NCI-H2171 (cell line): ENCODE data around the gene ZNF326.
"Not testable (repeated sequence)": the region's sequence is repeated elsewhere in the genome, so short reads cannot be mapped to it uniquely, and the experiment has no call there.

Source experiments
- DNase-seq: peaks from one replicate; lab custom pipeline; 2025; lab: John Stamatoyannopoulos, UW

The ZNF326 gene

DNA sequence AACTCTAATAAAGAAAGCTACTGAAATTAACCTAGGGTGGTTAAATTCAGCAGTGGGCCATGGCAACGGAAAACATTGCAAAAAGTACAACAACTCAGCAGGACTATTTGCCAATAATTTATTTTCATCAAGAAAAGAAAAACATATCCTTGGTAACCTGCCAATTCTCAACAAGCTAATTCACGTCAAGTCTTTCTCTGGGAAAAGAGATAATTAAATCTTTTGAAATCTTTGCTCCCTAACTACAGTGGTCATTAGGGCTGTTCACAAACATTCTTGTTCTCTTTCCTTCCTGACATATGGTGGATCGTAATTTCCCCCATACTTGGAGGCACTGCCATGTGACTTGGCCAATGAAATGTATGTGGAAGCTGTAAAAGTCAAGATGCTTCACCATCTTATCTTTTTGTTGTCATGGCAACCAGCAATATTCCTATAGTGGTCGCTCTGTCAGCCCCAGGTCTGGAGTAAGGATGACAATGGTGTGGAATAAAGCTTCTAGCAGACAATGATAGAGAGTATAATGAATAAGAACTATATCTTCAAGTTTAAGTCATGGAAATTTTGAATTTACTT, 29.6 kb upstream of the ZNF326 start:
- no peak for DNase-seq

DNA sequence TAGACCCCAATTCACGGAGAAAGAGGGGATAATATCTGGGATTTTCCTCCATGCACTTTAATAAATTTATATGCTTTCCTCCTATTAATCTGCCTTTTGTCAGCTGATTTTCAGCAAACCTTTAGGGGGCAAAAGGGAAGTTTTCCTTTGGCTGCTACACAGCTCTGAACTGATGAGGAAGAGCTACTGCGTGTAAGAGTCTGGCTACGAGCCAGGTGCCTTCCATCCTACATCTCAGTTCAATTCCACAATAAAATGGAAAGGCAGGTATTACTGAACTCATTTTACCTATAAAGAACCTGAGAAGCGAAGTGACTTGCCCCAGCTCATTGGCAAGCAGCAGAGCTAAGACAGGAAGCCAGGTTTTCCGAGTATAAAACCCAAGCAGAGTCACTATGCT, 28.3 kb upstream of the ZNF326 start:
- no peak for DNase-seq

DNA sequence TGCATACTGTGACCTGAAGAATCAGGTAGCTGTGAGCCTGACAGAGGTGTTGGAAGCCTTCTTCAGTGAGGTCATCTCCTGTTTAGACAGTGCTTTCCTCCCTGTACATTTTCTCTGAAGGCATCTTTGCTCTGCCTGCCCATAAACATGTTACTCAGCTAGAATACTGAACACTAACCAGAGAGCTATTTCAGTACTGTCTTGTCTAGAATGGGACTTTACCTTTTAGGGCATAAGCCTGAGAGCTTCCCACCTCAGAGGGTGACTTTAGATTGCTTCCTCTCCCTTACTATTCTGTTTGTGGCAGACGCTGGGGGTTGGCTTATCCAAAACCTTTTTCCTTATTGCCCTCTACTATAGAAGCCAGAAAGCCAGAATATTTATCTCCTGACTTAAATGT, 23.3 kb upstream of the ZNF326 start:
- no peak for DNase-seq

DNA sequence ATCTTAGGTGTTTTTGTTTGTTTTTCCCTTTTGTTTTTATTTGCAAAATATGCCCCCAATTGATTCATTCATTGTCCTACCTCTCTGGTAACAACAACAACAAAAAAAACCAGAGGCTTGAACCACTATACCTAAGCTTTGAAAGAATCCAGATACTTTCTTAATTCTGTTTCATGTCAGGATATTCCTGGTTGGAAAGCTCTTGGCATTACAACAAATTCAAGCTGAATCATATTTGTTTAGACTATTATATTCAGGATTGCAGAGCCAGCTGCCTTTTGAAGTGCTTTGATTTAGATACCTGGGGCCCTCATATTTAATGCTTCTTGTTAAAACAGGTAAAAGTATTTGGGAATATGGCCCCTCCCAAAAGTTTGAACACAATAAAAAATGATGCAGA, 22.9 kb upstream of the ZNF326 start:
- DNase-seq: no peak

DNA sequence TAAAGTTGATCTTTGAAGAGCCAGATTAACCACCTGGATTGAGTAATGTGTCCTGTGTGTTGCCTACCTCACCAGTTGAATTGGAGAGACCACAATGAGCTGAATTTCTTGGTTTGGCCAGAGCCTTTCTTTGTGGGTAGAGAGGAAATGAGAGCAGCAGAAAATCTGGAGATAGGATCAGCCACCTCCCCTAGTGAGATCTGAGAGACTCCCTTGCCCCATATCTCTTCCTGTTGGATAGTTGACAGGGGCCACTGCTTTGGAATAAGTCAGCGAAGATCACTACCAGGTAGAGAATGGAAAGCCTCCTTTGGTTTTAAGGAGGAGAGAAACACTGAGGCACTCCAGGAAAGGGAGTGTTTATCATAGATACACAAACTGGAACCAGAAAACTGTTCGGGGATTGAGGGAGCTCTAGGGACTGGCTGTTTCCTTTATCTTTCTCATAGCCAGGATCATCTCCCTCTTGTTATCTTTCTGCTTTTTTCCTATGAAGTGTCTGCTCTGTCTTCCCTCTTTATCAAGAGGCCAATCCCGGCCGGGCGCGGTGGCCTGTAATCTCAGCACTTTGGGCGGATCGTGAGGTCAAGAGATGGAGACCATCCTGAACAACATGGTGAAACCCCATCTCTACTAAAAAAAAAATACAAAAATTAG, 21.3 kb upstream of the ZNF326 start:
- no peak for DNase-seq

DNA sequence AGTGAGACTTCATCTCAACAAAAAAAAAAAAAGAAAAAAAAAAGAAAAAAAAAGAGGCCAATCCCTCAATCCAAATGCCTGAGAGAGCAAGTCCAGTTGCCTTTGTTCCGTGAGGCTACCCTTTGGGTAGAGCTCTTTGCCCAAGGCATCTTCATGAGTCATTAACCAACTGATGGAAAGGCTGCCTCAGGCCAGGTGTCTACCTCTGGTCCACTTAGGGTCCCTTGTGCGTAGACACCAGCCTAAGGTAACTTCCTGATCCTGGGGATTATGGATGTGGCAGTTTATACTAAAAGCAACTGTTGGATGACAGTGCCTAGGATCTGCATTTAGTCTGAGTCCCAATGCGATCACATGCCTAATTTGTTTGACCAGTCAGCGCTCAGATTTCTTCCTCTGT, 20.7 kb upstream of the ZNF326 start:
- DNase-seq: no peak

DNA sequence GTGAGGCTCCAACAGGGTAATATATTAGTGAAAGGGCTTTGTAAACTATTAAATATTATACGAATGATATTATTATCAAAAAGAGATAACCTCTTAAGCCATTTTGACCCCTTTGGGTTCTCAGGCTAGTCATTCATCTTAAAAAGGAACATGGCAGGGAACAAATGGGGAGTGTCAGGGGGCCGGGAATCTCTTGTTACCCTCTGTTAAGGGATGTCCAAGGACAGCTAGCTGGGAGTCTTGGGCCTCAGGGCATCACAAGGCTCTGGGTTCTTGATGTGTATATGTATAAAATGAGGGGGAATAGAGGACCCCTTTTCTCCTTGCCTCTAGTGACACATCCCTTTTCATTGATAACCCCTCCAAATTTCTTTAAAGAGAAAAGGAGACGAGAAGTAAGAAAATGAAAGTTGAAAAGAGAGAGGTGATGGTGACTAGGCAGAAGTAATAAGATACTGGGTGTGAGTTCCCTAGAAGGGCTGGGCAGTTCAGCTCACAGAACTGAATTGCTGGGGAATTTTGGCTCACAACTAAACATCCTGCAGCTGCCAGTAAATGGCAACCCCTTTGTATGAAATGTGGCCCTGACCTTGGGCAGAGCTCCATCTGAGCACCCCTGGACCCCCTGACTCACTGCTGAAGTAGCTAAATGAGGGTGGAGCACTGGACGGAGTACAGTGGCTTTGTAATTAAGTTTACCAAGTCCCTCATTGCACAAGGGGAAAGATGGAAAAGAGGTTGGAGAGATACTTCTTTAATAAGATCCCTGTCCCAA, 20.0 kb upstream of the ZNF326 start:
- DNase-seq: no peak

DNA sequence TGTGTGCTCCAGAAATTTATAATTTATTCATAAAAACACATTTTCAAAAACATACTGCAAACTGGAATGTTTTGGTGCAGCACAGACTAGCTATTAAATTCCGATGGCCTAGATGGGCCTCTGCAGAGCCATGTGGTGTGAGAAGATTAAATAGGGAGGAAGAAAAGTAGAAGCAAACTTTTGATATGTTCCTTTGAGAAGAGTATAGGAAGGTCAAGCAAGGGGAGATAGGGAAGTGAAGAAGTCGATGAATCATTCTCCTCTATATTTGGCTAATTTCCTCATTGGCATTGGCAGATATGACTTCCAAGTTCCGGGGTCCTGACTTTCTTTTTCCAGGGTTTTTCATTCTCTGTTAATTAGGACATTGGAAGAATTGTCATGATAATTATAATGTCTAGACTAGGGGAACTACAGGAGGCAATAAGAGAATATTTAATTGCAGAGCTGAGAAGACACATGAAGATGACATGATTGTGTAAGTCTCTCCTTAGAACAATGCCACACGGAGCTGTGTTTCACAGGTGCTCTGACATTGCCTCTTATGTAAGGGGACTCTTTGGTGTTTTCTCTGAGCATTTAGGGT, 19.3 kb upstream of the ZNF326 start:
- DNase-seq: no peak

DNA sequence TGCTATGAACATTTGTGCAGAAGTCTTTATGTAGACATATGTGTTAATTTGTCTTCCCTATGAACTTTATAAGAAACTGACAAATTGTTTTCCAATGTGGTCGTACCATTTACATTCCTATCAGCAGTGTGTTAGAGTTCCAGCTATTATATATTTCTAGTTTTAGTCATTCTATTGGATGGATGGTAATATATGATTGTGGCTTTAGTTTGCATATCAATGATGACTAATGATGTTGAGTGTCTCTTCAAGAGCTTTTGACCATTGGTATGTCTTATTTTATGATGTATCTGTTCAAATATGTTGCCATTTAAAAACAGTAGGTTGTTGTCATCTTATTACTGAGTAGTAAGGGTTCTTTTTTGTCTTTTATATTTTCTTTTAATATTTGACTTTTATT, 16.2 kb upstream of the ZNF326 start:
- DNase-seq: no peak

DNA sequence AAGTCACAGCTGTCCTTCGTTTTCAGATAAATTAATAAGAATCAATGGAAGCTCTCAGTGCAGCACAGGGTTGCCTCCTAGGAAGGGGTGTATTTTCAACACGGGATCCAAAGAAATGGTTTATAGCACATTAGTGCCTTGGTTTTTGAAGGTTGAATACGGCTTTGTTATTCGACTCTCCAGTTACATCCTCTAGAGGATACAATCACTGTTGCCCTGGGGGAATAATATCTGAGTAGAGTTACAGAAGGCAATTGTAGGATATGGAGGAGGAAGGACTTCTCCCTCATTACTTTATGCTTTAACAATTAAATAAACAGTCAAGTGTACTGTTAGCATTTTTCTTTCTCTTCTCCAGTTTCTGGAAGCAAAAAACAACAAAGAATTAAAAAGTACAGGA, 14.3 kb upstream of the ZNF326 start:
- DNase-seq: peak; percentile 80

DNA sequence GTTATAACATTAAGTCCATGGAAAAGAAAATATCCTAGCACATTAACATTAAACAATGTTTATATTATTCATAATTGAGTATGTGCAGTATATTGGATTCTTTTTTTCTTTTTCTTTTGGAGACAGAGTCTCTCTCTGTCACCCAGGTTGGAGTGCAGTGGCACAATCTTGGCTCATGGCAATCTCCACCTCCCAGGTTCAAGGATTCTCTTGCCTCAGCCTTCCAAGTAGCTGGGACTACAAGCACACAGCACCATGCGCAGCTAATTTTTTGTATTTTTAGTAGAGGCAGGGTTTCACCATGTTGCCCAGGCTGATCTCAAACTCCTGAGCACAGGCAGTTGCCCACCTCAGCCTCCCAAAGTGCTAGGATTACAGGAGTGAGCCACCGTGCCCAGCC, 12.1 kb upstream of the ZNF326 start:
- not testable (repeated sequence) for DNase-seq

DNA sequence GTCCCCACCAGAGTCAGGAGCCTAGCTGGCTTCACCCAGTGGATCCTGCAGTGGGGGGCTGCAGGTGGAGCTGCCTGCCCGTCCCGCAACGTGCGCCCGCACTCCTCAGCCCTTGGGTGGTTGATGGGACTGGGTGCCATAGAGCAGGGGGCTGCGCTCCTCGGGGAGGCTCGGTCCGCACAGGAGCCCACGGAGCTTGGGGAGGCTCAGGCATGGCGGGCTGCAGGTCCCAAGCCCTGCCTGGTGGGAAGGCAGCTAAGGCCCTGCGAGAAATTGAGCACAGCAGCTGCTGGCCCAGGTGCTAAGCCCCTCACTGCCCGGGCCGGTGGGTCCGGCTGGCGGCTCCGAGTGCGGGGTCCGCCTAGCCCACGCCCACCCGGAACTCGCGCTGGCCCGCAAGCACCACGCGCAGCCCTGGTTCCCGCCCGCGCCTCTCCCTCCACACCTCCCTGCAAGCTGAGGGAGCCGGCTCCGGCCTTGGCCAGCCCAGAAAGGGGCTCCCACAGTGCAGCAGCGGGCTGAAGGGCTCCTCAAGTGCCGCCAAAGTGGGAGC, 10.3 kb upstream of the ZNF326 start:
- not testable (repeated sequence) for DNase-seq

DNA sequence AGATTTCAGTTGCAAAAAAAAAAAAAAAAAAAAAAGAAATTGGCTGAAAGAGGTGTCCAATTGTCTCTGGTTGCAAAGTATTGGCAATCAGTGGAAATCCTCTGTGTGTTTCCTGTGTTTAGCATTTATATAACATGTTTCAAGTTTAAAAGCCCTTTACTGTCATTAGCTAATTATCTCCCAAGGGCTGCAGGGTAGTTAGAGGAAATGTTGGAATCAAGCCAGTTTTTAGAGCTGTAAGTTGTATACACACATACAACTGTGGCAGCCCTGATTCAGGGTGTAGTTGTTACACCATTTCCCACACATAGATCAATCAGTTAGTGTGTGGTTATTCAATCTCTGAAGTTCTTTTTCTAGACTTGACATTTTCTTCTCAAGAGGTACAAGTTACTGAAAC, 8.9 kb upstream of the ZNF326 start:
- DNase-seq: peak; percentile 56

DNA sequence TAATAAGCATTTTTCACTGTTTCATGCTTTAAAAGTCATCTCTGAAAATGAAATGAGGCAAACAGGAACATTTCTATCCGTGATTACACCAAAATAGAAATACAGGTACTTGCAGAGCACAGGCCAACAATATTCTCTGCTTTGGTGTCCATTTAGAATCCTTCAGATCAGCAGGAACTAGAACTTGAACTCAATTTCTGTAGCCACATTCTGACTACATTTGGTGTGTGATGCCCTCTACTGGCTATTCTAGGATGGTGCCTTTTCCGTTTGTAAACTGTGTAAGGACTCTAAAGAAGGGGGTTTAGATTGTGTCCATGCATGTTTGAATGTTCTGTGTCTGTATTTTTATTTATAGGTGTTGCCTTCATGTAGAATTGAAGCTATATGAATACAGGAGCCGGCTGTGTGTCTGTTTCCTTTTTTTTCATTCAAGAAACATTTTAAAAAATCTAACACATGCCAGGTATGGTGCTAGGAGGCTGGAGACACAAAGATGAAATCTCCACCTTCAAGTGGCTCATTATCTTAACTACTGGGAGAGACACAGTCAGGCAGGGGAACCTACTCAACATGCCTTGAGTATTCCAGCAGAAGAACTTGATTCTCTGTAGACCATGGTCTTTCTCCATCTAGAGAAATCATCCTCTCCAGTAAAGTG, 7.6 kb upstream of the ZNF326 start:
- DNase-seq: peak; percentile 39

DNA sequence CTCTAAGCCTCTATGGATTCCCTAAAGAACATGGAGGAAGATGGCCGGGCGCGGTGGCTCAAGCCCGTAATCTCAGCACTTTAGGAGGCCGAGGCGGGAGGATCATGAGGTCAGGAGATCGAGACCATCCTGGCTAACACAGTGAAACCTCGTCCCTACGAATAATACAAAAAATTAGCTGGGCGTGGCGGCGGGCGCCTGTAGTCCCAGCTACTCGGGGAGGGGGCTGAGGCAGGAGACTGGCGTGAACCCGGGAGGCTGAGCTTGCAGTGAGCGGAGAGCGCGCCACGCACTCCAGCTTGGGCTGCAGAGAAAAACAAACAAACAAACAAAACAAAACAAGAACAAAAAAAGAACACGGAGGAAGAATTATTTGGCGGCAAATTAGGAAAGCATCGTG, 5.8 kb upstream of the ZNF326 start:
- DNase-seq: no peak

DNA sequence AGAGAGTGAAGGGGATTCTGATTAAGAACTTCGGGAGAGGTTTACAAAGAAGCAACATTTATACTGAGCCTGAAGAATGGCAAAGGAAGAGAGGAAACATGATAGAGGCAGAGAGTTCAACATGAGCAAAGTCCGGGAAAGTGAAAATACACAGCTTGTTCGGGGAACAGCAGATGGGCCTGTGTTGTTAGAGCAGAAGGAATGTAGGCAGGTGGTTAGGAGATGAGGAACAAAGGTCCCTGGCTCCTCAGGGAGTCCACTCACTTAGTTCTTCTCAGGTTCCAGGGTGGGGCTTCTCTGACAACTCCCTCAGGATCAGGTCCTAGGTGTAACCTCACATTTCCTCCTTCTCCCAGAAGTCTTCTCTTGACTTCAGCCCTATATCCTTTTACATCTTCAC, 5.1 kb upstream of the ZNF326 start:
- DNase-seq: peak; percentile 96

DNA sequence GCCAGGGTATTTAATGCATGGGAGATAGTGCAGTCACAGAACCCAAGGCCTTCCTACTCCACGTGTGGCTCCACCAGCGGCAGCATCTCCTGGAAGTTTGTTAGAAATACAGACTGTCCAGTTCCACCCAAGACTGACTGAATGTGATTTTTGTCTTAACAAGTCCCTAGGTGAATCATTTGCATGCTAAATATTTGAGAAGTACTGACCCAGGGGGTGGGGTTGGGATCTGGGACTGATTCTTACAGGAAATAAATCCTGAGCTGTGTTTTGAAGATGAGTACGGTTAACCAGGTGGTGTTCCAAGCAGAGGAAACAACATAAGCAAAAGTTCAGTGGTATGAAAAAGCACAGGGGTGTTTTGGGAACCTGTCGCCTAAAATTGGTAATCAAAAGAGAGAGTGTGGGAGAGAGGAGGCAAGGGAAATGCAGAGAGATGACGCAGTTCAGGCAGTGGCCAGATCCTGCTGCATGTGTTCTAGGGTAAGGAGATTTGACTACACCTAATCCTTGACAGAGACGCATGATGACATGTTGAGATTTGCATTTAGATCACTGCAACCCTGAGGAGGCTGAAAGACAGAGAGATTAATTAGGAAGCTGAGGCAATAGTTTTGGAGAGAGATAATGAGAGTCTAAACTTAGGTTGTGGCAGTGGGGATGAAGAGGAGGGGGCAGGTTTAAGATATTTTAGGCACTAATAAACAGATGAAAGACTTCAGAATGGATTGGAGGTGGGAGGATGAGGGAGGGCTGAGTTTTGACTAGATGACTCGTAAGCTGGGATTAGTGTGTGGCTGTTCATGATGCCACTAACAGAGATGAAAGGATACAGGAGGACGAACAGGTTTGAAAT, 3.7 kb upstream of the ZNF326 start:
- no peak for DNase-seq

DNA sequence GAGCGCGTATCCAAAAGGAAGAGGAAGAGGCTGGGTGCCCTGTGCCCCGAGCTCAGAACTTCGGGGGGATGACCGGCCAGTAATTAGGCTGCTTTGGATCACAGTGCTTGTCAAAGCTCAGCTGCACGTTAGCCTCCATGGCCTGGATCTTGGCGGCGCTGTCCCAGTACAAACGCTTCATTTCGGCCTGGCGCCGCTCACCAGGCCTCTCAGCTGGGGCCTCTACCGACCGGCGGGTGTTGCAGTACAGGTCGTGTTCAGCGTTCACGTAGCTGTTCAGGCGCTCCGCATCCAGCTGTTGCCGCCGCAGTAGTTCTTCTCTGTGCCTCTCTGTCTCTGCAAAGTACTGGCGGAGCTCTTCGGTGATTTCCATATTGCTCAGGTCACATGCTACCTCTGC, 1.4 kb upstream of the ZNF326 start:
- DNase-seq: no peak

DNA sequence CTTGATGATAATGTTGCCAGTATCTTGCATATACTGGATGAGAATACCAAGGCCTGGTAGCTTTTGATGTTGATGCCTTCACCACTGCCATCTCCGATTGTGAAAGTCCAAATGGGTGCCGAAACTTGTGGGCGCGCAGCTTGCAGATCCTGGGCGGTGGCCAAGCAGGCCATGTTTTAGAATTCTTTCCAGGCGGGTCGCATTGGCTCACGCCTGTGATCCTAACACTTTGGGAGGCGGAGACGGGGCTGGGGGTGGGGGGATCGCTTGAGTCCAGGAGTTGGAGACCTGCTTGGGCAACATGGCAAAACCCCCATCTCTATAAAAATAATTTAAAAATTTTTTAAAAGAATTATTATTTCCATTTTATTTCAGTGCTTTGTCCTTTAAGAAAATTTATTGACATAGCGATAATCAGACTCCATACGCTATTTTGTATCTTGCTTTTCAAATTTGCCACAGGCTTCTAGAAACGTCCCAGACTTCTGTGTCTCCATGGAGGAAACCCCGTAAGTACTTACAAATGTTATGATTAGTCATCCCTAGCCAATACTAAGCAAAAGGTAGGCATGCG, 592 bp upstream of the ZNF326 start:
- no peak for DNase-seq

DNA sequence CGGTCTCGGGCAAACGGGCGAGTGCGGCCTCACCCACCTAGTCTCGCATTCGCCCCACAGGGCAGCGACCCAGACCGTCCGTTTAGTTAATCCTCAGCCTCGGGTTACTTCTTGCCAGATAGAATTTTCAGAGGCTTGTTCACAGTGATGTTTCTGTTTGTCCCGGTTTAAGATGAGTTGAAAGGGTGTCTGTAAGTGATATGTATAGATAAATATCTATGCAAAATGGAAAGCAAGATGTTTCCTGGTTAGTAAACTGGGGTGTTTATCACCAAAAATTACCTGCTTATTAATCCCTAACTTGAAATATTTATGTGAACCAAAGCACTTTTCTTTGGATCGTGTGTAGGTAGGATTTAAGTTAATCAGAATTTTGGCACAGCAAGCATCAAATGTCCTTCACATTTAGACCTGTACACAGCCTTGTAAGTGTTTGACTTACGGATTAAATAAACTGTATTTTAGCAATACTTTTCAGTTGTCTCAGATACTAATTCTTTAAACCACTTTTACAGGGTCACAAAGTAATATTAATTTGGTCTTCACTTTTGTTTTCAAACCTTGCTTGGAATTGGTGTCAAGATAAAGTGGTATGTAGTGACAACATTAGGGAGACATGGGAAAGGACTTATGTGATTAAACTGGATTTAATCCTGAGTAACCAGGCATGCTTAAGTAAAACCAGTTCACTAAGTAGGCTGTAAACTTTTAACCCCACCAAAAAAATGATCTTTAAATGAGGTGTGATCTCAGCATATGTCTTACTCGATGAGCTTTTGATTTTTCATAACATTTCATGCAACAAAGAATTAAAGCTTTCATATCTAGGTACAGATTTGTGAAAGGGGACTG, 914 bp downstream of the ZNF326 start:
- DNase-seq: no peak
